IMR-90 (cell line): ENCODE results near the gene PIEZO2. TPM values are rescaled to one million over a fixed set of nuclear protein-coding genes. Genes with fewer than 3 reads are reported as not detected.

ENCODE experiments used
- CTCF ChIP-seq: conservative IDR thresholded peaks from 2 replicates; pipeline ENCODE4 v1.5.1; 2012; ENCODE audit warnings: mild to moderate bottlenecking, low read depth, low read length, improper control_type of control experiment
- POLR2A ChIP-seq: IDR thresholded peaks from 2 replicates; pipeline ENCODE4 v1.6.1; 2012; ENCODE audit warnings: mild to moderate bottlenecking, low read depth, low read length
- RAD21 ChIP-seq: IDR thresholded peaks from 2 replicates; pipeline ENCODE4 v1.6.1; 2012; ENCODE audit warnings: low read length, improper control_type of control experiment
- RCOR1 ChIP-seq: IDR thresholded peaks from 2 replicates; pipeline ENCODE4 v1.6.1; 2012; ENCODE audit warnings: mild to moderate bottlenecking, low read length, improper control_type of control experiment; ENCODE audit not compliant: insufficient replicate concordance
- SMC3 ChIP-seq: fragments of 150-350 bp; IDR thresholded peaks from 2 replicates; pipeline ENCODE4 v1.6.1; 2016; ENCODE audit warnings: low read depth, mild to moderate bottlenecking, antibody characterized with exemption, low read length, moderate library complexity
- polyA plus RNA-seq, 3 experiments: library from polyadenylated mRNA; depleted of rRNA; stranded (reverse); fragments of >200 nt; gene quantifications; 2 replicates each; pipeline ENCODE4 v1.2.3, GENCODE V29; 2012; ENCODE audit warnings: low replicate concordance in 1 of 3
- total RNA-seq: library from RNA; depleted of rRNA; stranded (reverse); fragments of >200 nt; gene quantifications from 2 replicates; pipeline ENCODE4 v1.2.3, GENCODE V29; 2012

PIEZO2 gene
- total and polyA plus RNA-seq, 2 of the 4 experiments (the other 2 are of a cell fraction): 2.4 to 4.1 TPM

GRCh38 chr18:10927286-10927992 is 221.9 kb downstream of the PIEZO2 start (continued):
- TF ChIP-seq CTCF (no peak), POLR2A (no peak), RAD21 (no peak), RCOR1 (no peak), SMC3 (no peak)
